ENCODE measurements around the gene LMAN2L.

Gene LMAN2L

DNA sequence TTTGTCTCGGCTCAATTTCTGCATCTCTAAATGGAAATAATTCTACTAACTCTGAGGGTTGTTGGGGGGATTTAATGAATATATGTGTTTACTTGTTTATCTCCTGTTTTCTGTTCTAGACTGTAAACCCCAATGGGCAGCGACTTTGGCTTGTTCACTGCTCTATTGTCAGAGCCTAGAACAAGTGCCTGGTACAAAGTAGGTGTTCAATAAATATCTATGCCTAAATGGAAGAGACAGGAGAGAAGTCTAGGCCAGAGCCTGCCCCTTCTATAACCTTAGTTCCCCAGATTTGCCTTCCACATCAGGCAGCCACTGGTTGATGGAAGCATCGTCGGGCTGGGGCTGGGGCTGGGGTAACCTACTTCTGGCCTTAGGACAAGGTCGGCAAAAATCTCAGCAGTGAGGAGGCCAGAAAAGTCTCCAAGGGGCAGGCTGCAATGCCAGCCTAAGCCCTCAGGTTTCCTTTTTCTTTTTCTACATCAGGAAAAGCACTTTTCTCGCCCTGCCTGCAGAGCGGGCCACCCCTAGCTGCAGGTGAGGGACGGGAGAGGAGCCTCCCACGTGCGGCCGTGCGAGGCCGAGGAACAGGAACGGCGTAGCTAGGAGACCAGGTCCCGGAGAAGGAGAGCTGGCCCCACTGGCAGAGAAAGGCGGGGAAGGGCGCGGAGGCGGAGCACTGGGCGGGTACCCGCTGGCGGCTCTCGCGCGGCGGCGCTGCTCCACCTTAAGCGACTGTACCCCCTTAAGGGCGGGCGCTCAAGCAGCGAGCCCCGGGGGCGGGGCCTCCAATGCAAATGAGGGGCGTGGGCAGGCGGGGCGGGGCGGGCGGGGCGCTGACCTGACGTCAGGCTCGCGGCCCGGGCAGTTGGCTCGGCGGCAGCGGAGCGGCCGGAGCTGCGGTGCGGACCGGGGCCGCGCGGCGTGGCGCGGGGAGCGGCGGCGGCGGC, 20.4 kb upstream of the LMAN2L start, which contains the start of gene CNNM4:
Gene CNNM4 (plus strand): TSS at position 867 of the 950 bp plus-strand sequence. CDS start 98 bp downstream, outside the sequence.
- no peaks in the 10 kb centered on the region for H3K36me3 ChIP-seq (ENCODE audit: control insufficient read depth in 2 of 2, insufficient read depth in 2 of 2, low read length in 2 of 2)
- peak within 1 kb of the TSS; percentile 89 to 99 for H3K4me3 ChIP-seq (ENCODE audit: low read length in 2 of 2)
- H3K27me3 ChIP-seq (ENCODE audit: control insufficient read depth in 2 of 2, insufficient read depth in 2 of 2, low read length in 2 of 2) = no peaks in the 10 kb centered on the region
- H3K9ac ChIP-seq (ENCODE audit: low read depth in 1 of 2, low read length in 2 of 2) = peak within 1 kb of the TSS; percentile 96 to 99
- no peaks in the 10 kb centered on the region for H3K9me3 ChIP-seq (ENCODE audit: control insufficient read depth in 2 of 2, low read length in 2 of 2)
- peak within 1 kb of the TSS; percentile 95 to 96 for H3K27ac ChIP-seq (ENCODE audit: low read depth in 2 of 2, low read length in 2 of 2)
- peaks cover 43 to 46% of the 10 kb centered on the region in 2 donors for H3K4me1 ChIP-seq (ENCODE audit: control insufficient read depth in 2 of 2, insufficient read depth in 2 of 2, low read length in 2 of 2)

- Histone ChIP-seq H3K4me3 (ENCODE audit: low read length in 2 of 2) (no peak overlapping the region), H3K27ac (ENCODE audit: low read depth in 2 of 2, low read length in 2 of 2) (peak overlapping the region; percentile 85 to 86), H3K4me1 (ENCODE audit: control insufficient read depth in 2 of 2, insufficient read depth in 2 of 2, low read length in 2 of 2) (peaks cover 40 to 46% of the 10 kb centered on the region in 2 donors), H3K36me3 (ENCODE audit: control insufficient read depth in 2 of 2, insufficient read depth in 2 of 2, low read length in 2 of 2) (no peaks in the 10 kb centered on the region), H3K9me3 (ENCODE audit: control insufficient read depth in 2 of 2, low read length in 2 of 2) (no peaks in the 10 kb centered on the region), H3K9ac (ENCODE audit: low read depth in 1 of 2, low read length in 2 of 2) (peak overlapping the region in 1 of 2 donors; percentile 25), H3K27me3 (ENCODE audit: control insufficient read depth in 2 of 2, insufficient read depth in 2 of 2, low read length in 2 of 2) (no peaks in the 10 kb centered on the region)
These were observed 19.7 kb upstream of the LMAN2L start for GRCh38 chr2:96759548-96759947.

GRCh38 chr2:96758987-96759386, 19.1 kb upstream of the LMAN2L start:
- H3K36me3 ChIP-seq (ENCODE audit: control insufficient read depth in 2 of 2, insufficient read depth in 2 of 2, low read length in 2 of 2) = no peaks in the 10 kb centered on the region
- H3K4me3 ChIP-seq (ENCODE audit: low read length in 2 of 2) = no peak overlapping the region
- no peaks in the 10 kb centered on the region for H3K9me3 ChIP-seq (ENCODE audit: control insufficient read depth in 2 of 2, low read length in 2 of 2)
- H3K27me3 ChIP-seq (ENCODE audit: control insufficient read depth in 2 of 2, insufficient read depth in 2 of 2, low read length in 2 of 2) = no peaks in the 10 kb centered on the region
- H3K4me1 ChIP-seq (ENCODE audit: control insufficient read depth in 2 of 2, insufficient read depth in 2 of 2, low read length in 2 of 2) = peaks cover 35 to 42% of the 10 kb centered on the region in 2 donors
- peak overlapping the region in 1 of 2 donors; percentile 25 for H3K9ac ChIP-seq (ENCODE audit: low read depth in 1 of 2, low read length in 2 of 2)
- H3K27ac ChIP-seq (ENCODE audit: low read depth in 2 of 2, low read length in 2 of 2) = peak overlapping the region; percentile 85 to 86

- H3K4me3 ChIP-seq (ENCODE audit: low read length in 2 of 2) = no peak overlapping the region
- peaks cover 24 to 30% of the 10 kb centered on the region in 2 donors for H3K4me1 ChIP-seq (ENCODE audit: control insufficient read depth in 2 of 2, insufficient read depth in 2 of 2, low read length in 2 of 2)
- H3K27me3 ChIP-seq (ENCODE audit: control insufficient read depth in 2 of 2, insufficient read depth in 2 of 2, low read length in 2 of 2) = no peaks in the 10 kb centered on the region
- H3K27ac ChIP-seq (ENCODE audit: low read depth in 2 of 2, low read length in 2 of 2) = no peak overlapping the region
- H3K36me3 ChIP-seq (ENCODE audit: control insufficient read depth in 2 of 2, insufficient read depth in 2 of 2, low read length in 2 of 2) = no peaks in the 10 kb centered on the region
- no peak overlapping the region for H3K9ac ChIP-seq (ENCODE audit: low read depth in 1 of 2, low read length in 2 of 2)
- no peaks in the 10 kb centered on the region for H3K9me3 ChIP-seq (ENCODE audit: control insufficient read depth in 2 of 2, low read length in 2 of 2)
These were observed 17.6 kb upstream of the LMAN2L start for GRCh38 chr2:96757477-96757860.

- H3K4me3 ChIP-seq (ENCODE audit: low read length in 2 of 2) = no peak overlapping the region
- H3K4me1 ChIP-seq (ENCODE audit: control insufficient read depth in 2 of 2, insufficient read depth in 2 of 2, low read length in 2 of 2) = peaks cover 23 to 25% of the 10 kb centered on the region in 2 donors
- H3K9ac ChIP-seq (ENCODE audit: low read depth in 1 of 2, low read length in 2 of 2) = no peak overlapping the region
- no peaks in the 10 kb centered on the region for H3K9me3 ChIP-seq (ENCODE audit: control insufficient read depth in 2 of 2, low read length in 2 of 2)
- H3K27me3 ChIP-seq (ENCODE audit: control insufficient read depth in 2 of 2, insufficient read depth in 2 of 2, low read length in 2 of 2) = no peaks in the 10 kb centered on the region
- no peak overlapping the region for H3K27ac ChIP-seq (ENCODE audit: low read depth in 2 of 2, low read length in 2 of 2)
- no peaks in the 10 kb centered on the region for H3K36me3 ChIP-seq (ENCODE audit: control insufficient read depth in 2 of 2, insufficient read depth in 2 of 2, low read length in 2 of 2)
These were observed 17.1 kb upstream of the LMAN2L start for GRCh38 chr2:96756788-96757476.

DNA sequence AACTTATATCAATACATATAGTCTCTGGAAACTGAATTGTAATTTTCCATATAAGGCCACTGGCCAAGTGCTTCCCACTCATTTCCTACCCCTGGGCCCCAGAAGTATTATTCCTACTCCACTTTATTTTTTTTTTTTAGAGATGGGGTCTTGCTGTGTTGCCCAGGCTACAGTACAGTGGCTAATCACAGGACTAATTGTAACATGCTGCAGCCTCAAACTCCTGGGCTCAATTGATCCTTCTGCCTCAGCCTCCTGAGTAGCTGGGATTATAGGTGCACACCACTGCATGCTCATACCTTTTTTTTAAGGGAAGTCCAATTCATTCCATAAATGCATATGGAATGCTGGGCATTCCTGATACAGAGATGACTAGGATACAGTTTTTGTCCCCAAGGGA, 14.5 kb upstream of the LMAN2L start:
- no peak overlapping the region for H3K9ac ChIP-seq (ENCODE audit: low read depth in 1 of 2, low read length in 2 of 2)
- H3K4me1 ChIP-seq (ENCODE audit: control insufficient read depth in 2 of 2, insufficient read depth in 2 of 2, low read length in 2 of 2) = peaks cover 4 to 6% of the 10 kb centered on the region in 2 donors
- no peaks in the 10 kb centered on the region for H3K9me3 ChIP-seq (ENCODE audit: control insufficient read depth in 2 of 2, low read length in 2 of 2)
- H3K27me3 ChIP-seq (ENCODE audit: control insufficient read depth in 2 of 2, insufficient read depth in 2 of 2, low read length in 2 of 2) = no peaks in the 10 kb centered on the region
- no peaks in the 10 kb centered on the region for H3K36me3 ChIP-seq (ENCODE audit: control insufficient read depth in 2 of 2, insufficient read depth in 2 of 2, low read length in 2 of 2)
- no peak overlapping the region for H3K4me3 ChIP-seq (ENCODE audit: low read length in 2 of 2)
- H3K27ac ChIP-seq (ENCODE audit: low read depth in 2 of 2, low read length in 2 of 2) = no peak overlapping the region

- Histone ChIP-seq H3K4me3 (ENCODE audit: low read length in 2 of 2) (no peak overlapping the region), H3K4me1 (ENCODE audit: control insufficient read depth in 2 of 2, insufficient read depth in 2 of 2, low read length in 2 of 2) (peaks cover 0 to under 1% of the 10 kb centered on the region in 2 donors), H3K27me3 (ENCODE audit: control insufficient read depth in 2 of 2, insufficient read depth in 2 of 2, low read length in 2 of 2) (no peaks in the 10 kb centered on the region), H3K9me3 (ENCODE audit: control insufficient read depth in 2 of 2, low read length in 2 of 2) (no peaks in the 10 kb centered on the region), H3K36me3 (ENCODE audit: control insufficient read depth in 2 of 2, insufficient read depth in 2 of 2, low read length in 2 of 2) (no peaks in the 10 kb centered on the region), H3K27ac (ENCODE audit: low read depth in 2 of 2, low read length in 2 of 2) (no peak overlapping the region), H3K9ac (ENCODE audit: low read depth in 1 of 2, low read length in 2 of 2) (no peak overlapping the region)
These were observed 13.9 kb upstream of the LMAN2L start for GRCh38 chr2:96753661-96754282.

DNA sequence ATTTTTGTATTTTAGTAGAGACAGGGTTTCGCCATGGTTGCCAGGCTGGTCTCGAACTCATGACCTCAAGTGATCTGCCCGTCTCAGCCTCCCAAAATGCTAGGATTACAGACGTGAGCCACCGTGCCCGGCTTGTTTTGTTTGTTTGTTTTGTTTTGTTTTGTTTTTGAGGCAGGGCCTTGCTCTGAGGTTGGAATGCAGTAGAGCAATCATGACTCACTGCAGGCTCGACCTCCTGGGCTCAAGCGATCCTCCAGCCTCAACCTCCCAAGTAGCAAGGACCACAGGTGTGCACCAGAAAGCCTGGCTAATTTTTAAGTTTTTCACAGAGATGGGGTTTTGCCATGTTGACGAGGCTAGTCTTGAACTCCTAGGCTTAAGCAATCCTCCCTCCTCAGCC, 11.9 kb upstream of the LMAN2L start:
- H3K9ac ChIP-seq (ENCODE audit: low read depth in 1 of 2, low read length in 2 of 2) = no peak overlapping the region
- no peaks in the 10 kb centered on the region for H3K9me3 ChIP-seq (ENCODE audit: control insufficient read depth in 2 of 2, low read length in 2 of 2)
- H3K4me1 ChIP-seq (ENCODE audit: control insufficient read depth in 2 of 2, insufficient read depth in 2 of 2, low read length in 2 of 2) = no peaks in the 10 kb centered on the region
- H3K36me3 ChIP-seq (ENCODE audit: control insufficient read depth in 2 of 2, insufficient read depth in 2 of 2, low read length in 2 of 2) = no peaks in the 10 kb centered on the region
- no peaks in the 10 kb centered on the region for H3K27me3 ChIP-seq (ENCODE audit: control insufficient read depth in 2 of 2, insufficient read depth in 2 of 2, low read length in 2 of 2)
- no peak overlapping the region for H3K27ac ChIP-seq (ENCODE audit: low read depth in 2 of 2, low read length in 2 of 2)
- H3K4me3 ChIP-seq (ENCODE audit: low read length in 2 of 2) = no peak overlapping the region

DNA sequence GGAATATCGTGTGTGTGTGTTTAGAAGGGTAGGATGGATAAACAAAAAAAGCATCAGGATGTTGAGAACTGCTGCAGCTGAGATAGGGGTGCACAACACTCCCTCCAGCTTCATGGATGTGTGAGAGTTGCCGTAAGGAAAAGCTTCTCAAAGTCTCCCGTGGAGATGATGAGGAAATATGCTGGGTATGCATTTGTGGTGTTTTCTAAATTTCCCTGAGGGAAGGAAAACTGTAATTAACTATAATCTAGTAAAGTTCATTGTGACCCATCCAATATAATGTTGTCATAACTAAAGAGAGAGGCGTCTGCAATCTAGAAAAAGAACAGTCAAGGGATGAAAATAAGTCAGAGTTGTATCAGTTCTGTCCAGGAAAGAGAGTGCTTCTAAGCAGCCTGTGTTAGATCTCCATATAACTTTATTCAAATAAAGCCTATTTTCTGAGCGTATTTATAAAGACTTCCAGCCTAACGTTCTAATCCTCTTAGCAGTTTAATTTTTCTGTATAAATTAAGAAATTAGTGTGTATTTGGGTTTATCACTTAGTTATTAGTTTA, 7.3 kb upstream of the LMAN2L start:
- Histone ChIP-seq H3K4me3 (ENCODE audit: low read length in 2 of 2) (no peak overlapping the region), H3K9me3 (ENCODE audit: control insufficient read depth in 2 of 2, low read length in 2 of 2) (no peaks in the 10 kb centered on the region), H3K27me3 (ENCODE audit: control insufficient read depth in 2 of 2, insufficient read depth in 2 of 2, low read length in 2 of 2) (no peaks in the 10 kb centered on the region), H3K4me1 (ENCODE audit: control insufficient read depth in 2 of 2, insufficient read depth in 2 of 2, low read length in 2 of 2) (no peaks in the 10 kb centered on the region), H3K9ac (ENCODE audit: low read depth in 1 of 2, low read length in 2 of 2) (no peak overlapping the region), H3K36me3 (ENCODE audit: control insufficient read depth in 2 of 2, insufficient read depth in 2 of 2, low read length in 2 of 2) (no peaks in the 10 kb centered on the region), H3K27ac (ENCODE audit: low read depth in 2 of 2, low read length in 2 of 2) (no peak overlapping the region)

All from mucosa of rectum (tissue), 2 donors.